Kidney epithelial cell (primary cell): Measurements from ENCODE around the gene CLIC6. TPM values are rescaled to one million over a fixed set of nuclear protein-coding genes. Genes with fewer than 3 reads are reported as not detected.

Experiments used
- DNase-seq: peaks from one replicate; pipeline ENCODE4 v3.0.0-alpha.2; 2010; ENCODE audit warnings: low read depth
- H3K27me3 ChIP-seq: 2 replicates; pipeline ENCODE4 v1.6.0; 2011; ENCODE audit warnings: low read length; ENCODE audit not compliant: control insufficient read depth, insufficient read depth
- H3K36me3 ChIP-seq: 2 replicates; pipeline ENCODE4 v1.5.1; 2011; ENCODE audit warnings: low read length; ENCODE audit not compliant: control insufficient read depth, insufficient read depth
- H3K4me3 ChIP-seq: 2 replicates; pipeline ENCODE4 v1.5.1; 2011; ENCODE audit warnings: low read depth, mild to moderate bottlenecking, control low read depth, low read length
- CTCF ChIP-seq: IDR thresholded peaks from 2 replicates; pipeline ENCODE4 v1.5.1; 2011; ENCODE audit warnings: mild to moderate bottlenecking, moderate library complexity, low read length, control low read depth, inconsistent platforms; ENCODE audit not compliant: insufficient read depth, poor library complexity, severe bottlenecking
- total RNA-seq: library from RNA; depleted of rRNA; stranded (reverse); fragments of >200 nt; gene quantifications from 2 replicates; pipeline ENCODE4 v1.2.3, GENCODE V29; 2015

Gene CLIC6
- total RNA-seq, 1 donor from 2014 or later, result 8.0 TPM

- no peak for DNase-seq
- Histone ChIP-seq H3K27me3 (peaks cover 4% of the 10 kb centered on the region), H3K4me3 (no peak overlapping the region), H3K36me3 (no peaks in the 10 kb centered on the region)
- TF ChIP-seq CTCF, result no peak
These were observed 34.8 kb downstream of the CLIC6 start for GRCh38 chr21:34703571-34703970.

- H3K27me3 ChIP-seq, result peaks cover 4% of the 10 kb centered on the region
- no peaks in the 10 kb centered on the region for H3K36me3 ChIP-seq
- DNase-seq, result no peak
- TF ChIP-seq CTCF, result no peak
- H3K4me3 ChIP-seq, result no peak overlapping the region
These were observed 35.3 kb downstream of the CLIC6 start for GRCh38 chr21:34704119-34704518.

GRCh38 chr21:34705011-34705410 is 36.2 kb downstream of the CLIC6 start:
- no peak for TF ChIP-seq CTCF
- Histone ChIP-seq H3K36me3 (no peaks in the 10 kb centered on the region), H3K27me3 (peaks cover 4% of the 10 kb centered on the region), H3K4me3 (no peak overlapping the region)
- DNase-seq, result no peak

- no peaks in the 10 kb centered on the region for H3K36me3 ChIP-seq
- DNase-seq, result no peak
- no peak for TF ChIP-seq CTCF
- peaks cover 4% of the 10 kb centered on the region for H3K27me3 ChIP-seq
- H3K4me3 ChIP-seq, result no peak overlapping the region
These were observed 37.5 kb downstream of the CLIC6 start for GRCh38 chr21:34706337-34706736.

GRCh38 chr21:34707876-34708325 is 39.1 kb downstream of the CLIC6 start:
- Histone ChIP-seq H3K27me3 (peaks cover 4% of the 10 kb centered on the region), H3K4me3 (no peak overlapping the region), H3K36me3 (no peaks in the 10 kb centered on the region)
- no peak for TF ChIP-seq CTCF
- DNase-seq, result no peak

- DNase-seq, result no peak
- H3K36me3 ChIP-seq, result no peaks in the 10 kb centered on the region
- no peak for TF ChIP-seq CTCF
- no peak overlapping the region for H3K4me3 ChIP-seq
- no peaks in the 10 kb centered on the region for H3K27me3 ChIP-seq
These were observed 44.8 kb downstream of the CLIC6 start for GRCh38 chr21:34713621-34714020.
